ENCODE data around the gene CTRB2. TPM values are rescaled to one million over a fixed set of nuclear protein-coding genes. Genes with fewer than 3 reads are reported as not detected.

Gene CTRB2
- not detected for total RNA-seq

DNA sequence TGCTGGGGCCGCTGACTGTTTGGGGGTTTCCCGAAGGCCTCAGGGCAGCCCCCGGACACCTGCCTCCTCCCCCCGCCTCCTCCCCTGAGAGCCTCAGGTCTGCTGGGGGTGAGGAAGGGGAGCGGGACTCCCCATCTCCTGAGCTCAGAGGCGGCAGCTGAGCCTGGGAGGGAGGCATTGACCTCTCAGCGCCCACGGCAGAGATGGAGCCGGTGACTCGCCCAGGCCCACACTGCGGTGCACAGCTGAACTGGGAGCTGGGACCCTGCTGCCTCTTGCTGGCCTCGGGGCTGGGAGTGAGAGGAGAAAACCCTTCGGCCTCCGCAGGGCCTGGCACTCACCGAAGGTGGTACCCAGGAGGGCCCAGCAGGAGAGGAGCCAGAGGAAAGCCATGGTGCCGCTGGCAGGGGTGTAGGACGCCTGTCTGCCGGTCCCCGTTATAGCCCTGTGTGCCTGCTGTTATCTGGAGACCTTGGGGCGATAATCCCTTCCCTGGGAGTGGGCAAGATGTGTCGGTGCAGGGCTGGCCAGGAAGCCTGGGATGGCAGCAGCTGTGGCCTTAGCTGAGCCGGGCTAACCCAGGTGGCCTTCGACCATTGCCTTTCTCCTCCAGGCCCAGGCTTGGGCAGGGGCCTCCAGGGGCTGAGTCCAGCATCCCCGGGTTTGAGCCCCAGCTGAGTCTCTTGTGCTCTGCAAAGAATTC, at the start of gene CTRB2:
Gene CTRB2 (minus strand): TSS at position 413 of the 703 bp plus-strand sequence. CDS start 20 bp downstream, at position 393.
- DNase-seq: no peak

DNA sequence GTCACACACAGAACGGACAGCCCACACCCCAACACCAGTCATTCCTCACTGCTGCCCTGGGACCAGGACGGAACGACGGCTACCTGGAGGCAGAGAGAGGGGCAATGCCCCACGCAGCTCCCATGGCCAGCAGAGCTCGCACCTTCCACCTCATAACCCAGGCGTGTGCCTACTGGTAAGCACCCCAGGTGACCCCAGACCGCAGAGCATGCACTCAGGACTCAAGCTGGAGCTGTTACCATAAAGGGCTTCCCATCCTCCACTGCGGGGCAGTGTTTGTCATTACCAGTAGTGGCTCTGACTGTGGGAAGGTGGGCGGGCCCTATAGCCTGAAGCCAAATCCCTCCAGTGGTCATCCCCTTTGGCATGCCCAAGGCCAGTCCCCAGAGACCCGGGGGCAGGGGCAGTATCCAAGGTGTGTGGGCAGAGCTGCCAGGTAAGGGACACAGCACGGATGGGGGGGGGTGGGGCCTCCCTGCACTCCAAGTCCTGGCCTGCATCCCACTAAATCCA, 49.2 kb upstream of the CTRB2 start:
- no peak for DNase-seq

DNA sequence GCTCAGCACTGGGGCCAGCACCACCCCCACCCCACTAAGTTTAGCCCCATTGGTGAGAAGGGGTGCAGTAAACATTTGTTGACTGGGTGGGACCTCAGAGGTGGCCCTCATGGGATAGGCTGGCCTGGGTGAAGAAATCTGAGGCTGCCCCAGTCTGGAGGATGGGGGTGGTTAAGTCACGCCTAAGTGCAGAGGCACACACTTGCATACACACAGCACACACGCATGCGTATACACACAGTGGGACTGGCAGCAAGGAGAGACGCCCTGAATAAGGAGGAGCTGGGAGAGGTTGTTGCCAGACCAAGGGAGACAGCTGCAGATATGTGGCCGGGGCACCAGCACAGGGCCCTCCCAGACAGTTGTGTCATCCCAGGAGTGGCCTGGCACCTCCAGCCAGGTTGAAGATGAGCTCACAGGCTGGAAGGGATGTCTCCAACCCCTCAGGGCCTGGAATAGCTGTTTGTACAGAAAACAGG, 47.4 kb upstream of the CTRB2 start:
- DNase-seq: no peak

DNA sequence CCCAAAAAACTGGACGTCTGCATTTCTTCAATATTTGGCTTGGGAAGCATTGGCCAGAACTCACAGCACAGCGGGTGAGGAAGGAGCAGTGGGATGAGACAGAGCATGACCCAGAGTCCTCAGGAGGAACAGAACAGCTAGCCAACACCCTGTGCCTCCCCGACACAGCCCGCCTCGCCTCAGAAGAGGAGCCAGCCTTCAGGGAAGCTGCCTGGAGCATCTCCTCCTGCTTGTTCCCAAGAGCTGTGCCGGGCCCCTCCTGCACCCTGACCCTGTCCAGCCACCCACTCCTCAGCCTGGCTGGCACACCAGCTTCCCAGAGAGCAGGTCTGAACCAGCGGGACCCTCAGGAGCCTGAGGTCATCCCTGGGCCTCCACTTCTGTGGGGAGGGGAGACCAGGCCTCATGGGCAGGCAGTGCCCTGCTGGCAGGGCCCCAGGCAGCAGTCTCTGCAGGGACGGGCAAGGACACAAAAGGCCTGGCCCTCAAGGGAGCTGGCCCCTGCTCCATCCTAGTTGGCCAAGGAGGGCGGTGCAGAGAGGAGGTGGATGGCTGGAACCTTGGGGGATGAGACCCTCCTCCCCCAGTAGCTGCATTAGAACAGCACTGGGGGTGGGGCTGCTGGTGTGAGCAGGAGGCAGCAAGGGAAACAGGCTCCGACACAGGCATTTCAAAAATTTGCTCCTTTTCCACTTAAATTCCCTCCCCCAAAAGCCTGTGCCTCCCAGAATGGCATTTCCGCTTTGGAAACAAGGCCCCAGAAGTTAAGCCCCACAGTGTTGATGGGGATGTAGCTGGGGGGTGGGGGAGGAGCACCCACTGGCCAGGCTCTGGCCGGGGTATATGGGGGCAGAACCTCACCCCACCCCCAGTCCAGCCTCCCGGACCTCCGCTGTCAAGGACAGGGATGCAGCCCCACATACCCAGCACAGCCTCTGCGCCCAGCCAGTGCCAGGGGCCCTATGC, 46.3 kb upstream of the CTRB2 start:
- no peak for DNase-seq

DNA sequence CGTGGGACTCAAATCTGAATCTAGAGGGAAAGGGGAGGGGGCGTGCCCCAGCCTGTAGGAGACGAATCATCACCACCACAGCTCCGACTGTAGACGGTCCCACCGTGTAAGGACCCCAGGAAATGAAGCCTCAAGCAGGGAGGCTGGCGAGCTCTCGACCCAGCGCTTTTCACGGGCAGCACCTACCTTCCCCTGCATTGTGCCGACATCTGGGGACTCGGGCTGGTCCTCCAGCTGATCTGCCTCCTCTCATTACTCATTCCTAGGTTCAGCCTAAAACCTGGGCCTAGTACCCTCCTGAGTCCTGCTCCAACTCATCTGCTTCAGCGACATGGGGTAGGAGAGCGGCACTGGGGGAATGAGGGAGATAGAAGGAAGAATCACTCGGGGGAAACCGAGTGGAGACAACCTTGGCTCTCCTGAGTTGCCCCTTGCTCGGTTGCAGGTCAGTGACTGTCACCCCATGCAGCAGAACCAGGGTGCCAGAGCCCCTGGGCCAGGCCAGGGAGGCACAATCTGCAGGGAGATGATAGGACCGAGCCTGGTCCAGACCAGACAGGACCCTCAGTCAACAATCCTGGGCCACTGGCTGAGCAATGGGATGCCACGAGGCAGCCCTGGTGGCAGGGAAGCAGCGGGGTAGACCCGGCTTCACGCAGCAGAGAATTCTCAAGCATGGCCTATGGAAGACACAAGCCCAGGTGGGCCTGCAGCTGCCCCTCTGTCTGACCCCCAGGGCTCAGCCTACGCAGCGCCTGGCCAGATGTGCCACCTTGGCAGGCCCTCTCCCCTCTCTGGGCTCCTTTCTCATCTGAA, 45.3 kb upstream of the CTRB2 start:
- no peak for DNase-seq

DNA sequence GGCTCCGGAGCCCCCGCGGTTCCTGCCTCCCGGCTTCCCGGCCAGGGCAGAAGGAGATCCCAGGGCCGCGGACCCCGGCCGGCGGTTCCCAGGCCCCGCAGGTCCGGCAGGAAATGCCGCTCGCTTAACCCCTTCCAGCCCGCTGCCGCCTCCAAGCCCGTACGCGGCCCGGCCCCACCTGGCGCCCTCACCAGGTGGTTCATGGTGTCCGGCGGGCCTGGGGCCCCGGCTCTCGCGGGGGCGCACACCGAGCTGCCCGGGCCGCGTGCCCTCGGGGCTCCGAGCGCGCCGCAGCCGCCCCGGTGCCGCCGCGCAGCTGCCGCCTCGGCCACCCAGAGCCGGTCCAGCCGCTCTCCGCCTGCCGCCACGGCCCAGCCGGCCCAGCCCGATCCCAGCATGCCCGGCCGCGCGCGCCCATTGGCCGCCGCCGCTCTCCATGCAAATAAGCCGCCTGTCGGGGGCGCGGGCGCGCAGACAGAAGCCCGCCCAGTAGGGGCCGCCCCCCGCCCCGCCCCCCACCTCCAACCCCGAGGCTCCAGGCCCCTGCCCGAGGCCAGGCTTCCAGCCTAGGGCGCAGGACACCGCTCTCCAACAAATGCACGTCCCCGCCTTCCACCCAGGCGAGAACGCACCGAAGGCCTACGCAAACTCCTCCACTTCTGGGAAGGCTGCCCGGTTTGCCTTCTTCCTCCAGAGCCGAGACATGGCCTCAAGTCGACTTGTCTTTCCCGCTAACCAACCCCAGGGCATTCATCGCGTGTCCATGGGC, 44.5 kb upstream of the CTRB2 start, which contains the start of gene BCAR1:
Gene BCAR1 (minus strand): TSS at position 345 of the 769 bp plus-strand sequence. CDS start 142 bp downstream, at position 203.
- DNase-seq: peak; percentile 84

DNA sequence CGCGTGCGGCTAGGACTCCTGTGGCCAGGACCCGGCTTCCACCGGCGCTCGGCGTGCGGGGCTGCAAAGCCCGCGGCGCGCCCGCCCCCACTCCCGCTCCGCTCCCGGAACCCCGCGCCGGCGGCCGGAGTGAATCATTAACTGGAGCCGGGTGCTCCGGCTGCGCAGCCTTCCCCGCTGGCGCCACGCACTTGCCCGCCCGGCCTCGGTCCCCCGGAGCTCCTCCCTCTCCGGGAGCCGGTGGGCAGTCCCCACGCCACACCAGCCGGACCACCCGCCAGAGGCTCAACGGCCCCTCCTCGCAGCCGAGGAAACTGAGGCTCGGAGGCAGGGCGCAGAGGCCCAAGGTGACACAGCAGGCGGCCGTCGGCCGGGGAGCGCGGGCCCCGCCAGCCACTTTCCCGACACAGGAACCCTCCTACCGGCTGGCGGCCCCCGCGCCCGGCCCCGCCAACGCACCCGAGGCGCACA, 43.9 kb upstream of the CTRB2 start:
- no peak for DNase-seq

DNA sequence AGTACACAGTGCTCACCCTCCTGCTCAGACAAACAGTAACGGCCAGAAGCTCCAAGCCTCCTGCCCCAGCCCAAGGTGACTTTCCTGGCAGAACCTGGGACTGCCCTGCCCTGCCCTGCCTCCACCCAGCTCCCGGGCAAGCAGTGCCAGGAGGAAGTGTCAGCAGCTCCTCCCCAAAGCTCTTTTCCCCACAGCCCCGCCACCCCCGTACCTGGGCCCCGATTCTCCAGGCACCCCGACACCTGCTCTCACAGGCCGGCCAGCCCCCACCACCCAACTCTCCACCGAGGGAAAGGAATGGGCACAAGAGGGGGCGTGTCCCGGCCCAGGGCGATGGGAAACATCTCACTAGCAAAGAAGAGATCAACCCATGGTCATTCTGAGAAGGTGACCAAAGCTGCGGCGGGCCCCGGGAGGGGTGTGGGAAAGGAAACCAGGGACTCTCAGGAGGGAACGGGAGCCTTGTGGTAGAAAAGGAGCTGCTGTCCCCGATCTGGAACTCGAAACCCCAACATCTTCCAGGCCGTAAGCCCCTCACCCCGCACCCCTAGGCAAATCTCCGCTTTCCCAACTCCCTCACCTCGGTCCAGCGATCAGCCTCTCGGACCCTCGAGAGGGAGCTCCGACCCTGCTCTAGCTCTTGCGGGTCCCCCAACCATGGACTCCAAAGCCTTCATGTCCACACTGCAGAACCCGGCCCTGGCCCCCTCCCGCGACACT, 43.3 kb upstream of the CTRB2 start:
- no peak for DNase-seq

DNA sequence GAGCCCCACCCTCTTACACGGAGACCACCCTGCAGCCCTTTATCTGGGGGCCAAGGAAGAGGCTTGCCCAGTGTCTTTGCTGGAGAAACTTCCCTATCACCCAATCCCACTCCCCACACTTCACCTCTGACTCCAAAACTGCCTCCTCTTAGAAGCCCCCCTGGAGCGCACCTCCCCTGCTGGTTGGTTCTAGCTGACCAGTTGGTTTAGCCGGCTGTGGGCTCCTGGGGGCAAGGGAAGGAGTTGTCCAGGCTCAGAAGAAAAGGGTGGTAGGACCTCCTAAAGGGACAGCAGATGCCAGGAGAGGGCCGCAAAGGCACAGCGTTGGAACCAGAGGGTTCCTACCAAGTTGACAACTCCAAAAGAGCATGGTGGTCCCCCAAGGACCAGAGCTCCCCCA, 42.5 kb upstream of the CTRB2 start:
- DNase-seq: no peak

DNA sequence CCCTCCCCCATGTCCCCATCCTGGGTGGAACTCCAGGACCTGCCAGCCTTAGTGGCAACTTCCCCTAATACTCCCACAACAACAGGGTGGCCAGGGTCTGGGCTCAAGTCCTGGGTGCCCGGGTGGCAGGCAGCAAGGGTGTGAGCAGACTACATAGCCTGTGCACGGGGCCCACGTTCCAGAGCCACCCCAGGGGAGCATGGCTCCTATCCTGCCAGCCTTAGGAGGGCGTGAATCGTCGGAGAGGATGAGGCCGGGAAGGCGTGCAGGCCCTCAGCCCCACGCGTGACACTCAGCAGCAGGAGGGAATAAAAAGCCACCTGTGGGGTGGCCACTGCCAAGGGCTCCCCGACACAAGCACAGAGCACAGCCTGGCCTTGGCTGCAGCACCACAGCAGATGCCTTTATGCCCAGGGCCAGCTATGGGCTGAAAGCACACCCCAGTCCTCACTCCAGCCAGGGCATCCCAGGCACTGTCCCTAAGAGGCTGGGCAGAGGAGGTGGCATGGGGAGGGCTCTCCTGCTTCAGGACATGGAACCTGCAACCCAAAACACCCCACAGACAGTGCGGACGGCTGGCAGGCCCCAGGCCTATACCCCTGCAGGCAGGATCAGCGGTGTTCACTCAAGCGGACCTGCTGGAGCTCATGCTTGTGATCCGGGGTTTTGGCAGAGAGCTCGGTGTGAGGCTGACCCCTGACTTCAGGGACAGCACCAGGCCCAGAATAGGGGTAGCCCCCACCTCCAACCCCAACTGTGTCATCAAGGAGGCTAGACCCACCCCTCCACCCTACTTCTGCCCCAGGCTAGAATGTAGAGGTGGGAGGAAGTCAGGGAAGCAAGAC, 41.8 kb upstream of the CTRB2 start:
- peak; percentile 30 for DNase-seq

DNA sequence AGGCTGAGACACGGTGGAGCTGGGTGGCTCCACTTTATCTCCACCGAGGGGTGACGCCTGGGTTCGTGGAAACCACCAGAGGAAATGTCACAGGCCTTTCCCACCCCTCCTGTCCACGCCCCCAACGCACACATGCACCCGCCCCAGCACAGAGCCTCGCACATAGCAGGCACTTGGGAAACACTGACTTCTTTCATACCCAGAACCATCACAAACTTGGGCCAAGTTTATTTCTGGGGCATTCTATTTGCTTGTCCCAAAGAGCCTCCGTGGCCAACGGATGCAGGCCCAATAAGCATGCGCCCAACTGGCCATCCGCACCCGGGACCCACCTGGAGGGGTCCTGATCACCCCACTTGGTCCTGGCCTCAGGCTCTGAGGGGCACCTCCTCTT, 41.2 kb upstream of the CTRB2 start:
- peak; percentile 58 for DNase-seq

DNA sequence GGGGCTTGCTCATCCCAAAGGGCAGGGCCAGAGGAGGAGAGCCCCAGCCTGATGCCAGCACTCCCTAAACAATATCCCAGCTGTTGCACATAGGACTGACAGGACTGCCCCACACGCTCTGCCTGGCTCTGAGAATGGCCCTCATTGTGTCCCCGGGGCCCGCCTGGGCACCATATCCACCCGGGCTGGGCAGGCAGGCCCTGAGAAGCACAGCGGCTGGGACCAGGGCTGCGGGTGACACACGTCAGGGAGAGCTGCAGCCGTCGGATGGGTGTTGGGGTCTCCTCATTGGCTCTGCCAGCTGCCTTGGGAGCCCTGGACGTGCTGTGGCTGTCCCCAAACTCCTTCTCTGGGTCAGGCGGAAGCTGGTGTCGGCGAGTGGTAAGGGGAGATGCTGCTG, 40.3 kb upstream of the CTRB2 start:
- peak; percentile 73 for DNase-seq

DNA sequence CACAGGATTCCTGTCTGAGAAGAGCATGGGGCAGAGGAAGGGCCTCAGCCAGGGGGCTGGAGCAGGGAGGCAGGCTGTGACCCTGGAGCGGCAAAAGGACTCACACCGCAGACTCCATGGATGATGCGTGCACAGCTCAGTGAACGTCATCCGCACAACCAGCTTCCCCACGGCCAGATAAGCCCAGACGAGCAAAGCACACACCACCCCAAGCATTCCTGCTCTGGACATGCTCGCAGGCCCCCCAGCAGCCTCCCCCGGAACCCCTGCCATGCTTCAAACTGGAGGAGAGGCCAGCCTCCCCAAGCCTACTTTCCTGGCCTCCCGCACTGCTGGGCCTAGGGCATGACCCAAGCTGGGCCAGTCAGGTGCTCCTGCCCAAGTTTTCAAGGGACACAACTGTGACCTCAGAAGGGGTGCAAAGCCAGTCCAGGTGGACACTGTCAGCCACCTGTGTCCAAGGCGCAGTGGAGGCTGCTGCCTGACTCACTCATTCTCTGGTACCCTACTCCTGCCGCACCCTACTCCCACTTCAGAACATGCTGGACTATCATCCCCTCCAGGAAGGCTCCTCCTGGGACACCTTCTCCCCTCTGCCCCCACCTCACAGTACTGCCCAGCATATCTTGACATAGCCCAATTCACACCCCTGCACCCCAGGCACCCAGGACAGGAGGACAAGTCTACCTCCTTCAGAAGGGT, 39.7 kb upstream of the CTRB2 start:
- no peak for DNase-seq

DNA sequence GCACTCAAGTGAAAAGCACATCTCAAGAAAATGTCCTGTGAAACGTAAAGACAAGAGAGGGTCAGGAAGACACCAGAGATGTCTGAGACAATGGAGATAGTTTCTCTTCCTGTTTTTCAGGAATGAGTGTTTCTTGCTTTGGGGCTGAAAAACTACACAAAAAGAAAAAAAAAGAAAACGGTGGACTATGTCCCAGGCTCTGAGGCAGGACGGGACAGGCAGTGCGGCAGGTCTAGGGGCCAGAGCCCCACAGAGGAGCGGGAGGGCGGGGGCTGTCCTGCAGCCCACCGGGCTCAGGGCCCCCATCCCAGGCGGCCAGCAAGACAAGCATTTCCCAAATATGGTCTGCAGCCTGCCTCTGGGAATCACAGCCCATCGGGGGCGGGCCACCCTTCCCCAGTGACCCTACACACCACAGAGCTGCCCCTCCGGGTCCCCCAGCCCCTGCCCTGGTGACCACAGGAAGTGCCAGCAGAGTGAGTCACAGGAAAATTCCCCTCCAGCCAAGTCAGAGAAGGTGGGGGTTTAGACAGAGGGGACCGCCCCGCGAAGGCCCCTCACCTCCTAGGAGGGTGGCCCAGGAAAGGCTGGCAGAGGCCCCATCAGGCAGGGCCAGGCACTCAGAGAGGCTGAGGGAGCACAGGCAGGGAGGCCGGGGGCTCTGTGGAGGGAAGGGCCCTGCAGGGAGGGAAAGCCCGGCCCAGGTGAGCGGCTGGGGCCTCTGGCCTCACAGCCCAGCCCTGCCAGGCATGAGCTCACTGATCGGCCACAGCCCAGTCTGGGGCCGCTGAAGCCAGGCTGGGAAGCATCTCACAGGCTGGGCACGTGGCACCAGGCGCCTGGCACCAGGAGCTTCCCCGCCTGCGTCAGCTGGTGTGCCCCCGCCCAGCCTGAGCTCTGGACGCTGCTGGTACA, 38.1 kb upstream of the CTRB2 start:
- peak; percentile 92 for DNase-seq

DNA sequence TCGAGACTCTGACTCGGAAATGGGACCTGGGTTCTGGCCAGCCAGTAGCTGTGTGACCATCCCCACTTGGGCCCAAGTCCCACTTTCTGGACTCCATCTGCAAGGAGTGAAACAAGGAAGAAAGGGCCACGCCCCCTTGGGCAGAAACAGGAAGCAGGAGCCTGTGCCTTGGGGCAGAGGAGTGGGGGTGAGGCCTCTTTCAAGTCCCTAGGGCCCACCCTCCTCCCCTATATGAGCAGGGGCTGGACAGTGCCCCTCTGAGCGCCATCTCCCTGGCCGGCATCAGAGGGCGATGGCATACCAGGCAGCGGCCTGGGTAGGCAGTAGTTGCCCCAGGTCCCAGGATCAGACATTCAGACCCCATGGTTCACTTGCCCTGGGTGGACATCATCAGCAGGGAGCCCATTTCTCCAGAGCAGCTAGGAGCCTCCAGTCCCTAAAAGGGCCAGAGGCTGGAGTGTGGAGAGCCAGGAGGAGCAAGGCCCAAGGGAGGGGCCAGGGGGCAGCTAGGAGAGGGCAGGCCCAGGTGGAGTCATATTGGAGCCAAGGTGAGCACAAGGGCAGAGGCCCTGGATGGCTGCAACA, 37.4 kb upstream of the CTRB2 start:
- no peak for DNase-seq

DNA sequence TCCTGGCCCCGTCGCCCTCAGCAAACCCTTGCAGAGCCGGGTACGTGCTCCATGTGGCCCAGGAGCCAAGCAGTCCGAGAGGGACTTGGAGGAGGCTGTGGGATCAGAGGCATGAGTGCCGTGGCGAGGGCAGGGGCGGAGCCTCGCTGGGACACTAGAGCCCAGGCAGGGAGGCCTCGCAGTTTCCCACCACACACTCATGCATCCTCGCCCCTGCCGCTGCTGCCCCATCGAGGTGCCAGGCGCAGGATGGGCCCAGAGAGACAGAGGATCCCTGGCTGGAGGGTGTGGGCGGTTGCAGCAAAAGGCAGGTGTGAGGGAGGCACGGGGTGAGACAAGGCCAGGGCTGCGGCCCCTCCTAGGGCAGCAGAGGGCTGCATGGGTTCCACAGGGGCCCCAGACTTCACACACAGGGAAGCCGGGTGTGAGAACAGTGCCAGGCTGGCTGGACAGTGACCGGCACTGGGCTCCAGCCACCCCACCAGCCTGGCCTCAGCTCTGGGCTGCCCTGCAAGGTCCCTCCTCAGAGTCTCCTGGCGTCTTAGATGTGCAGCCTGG, 36.8 kb upstream of the CTRB2 start:
- no peak for DNase-seq

All from occipital lobe (tissue), 2 donors.